HG03432 (cell line): ENCODE data around the gene ARL13B.
"Not testable (repeated sequence)": the region's sequence is repeated elsewhere in the genome, so short reads cannot be mapped to it uniquely, and the experiment has no call there.

ENCODE experiments used
- ATAC-seq: cut with Tn5 transposase; IDR thresholded peaks from one replicate; pipeline ENCODE4 v1.9.1; 2021; ENCODE audit warnings: mild to moderate bottlenecking, moderate library complexity; ENCODE audit not compliant: unreplicated experiment

Gene ARL13B

DNA sequence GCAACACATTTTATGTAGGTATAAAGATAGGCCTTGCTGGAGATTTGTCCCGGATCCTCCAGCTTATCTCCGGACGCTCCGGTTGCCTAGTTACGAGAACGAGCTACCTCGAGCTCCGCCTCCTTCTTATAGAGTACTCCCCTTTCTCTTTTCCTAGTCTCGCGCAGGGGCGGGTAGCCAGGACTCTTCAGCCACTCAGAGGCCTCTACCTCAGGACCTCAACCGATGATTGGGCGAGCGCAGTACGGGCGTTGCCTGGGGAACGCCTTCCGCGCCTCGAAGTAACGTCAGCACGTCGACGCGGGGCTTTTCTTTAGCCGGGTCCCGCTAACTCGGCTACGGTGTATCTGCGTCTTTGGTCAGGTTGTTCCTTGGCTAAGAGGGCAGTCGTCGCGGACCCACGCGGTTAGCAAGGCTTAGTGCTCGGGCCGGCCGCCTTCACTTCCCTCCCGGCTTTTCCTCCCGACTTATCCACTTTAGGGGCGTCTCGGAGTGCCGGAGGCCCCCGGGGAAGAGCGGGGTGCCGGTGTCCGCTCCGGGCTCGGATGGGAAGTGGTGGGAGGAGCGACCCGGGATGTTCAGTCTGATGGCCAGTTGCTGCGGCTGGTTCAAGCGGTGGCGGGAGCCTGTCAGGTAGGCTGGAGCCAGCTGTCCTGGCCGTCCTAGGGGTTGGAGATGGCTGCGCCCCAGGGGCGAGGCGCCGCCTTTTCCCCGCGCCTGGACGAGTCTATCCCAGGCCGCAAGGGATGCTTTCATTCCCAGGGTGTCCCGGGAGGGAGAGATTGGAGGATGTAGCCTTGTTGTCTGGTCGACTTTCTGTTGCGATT lies at the start of gene ARL13B:
TSS of gene ARL13B (plus strand) at position 306 of the 827 bp plus-strand sequence. CDS start at position 575, 269 bp downstream.
- ATAC-seq: peak; percentile 100

DNA sequence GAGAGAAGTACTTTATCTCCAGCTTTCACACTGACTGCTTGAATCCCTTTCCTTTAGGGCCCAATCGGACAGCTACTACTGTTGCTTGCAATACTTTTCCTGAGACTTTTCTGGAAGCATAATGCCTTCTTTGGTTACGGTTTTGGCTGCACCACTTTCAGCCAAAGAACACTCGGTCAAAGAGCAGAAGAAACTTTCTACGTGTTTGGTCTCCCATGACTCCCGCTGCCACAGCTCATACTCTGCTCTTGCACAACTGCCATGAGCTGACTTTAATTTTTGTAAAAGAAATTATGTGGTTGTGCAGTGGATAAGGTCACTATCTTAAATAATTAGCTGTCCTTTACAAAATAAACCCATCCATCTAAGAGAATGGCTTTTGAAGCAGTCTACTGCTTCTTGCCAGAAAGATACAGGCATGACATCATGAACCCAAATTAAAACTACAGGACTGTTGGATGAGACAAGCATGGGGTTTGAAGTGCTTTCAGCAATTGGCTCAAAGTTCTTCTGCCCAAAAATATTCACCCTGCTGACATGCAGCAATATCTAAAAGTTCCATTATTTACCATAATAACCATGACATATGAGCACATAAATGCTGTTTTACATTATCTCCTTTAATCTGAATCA lies 48.2 kb upstream of the ARL13B start:
- no peak for ATAC-seq

DNA sequence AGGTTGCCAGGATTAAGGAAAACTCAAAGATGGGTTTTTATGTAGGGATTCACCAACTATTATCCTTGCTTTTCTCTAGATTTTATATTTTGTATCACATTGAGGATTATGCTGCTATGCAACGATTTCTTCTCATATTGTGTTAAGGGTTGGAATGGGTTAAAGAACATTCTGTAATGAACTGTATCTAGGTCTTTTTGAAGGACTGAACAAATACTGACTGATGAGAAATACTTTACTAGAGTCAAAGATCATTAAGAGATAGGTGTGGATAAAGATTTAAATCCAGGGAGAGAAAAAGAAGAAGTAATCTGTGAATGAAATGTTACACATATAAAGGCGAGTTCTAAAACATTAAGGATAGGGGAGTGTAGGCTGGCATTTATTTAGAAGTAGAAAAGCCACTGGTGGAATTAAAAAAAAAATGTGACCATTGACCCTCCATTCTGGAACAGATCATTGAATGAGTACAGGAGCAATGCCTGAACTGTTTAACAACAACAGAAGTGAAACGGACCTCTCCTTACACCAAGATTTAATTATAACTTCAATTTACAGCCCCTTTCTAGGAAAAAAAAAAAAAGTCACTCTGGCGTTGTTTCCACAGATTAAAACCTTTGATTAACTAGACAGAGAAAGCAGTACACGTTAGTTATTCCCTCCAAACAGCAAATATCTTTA lies 45.4 kb upstream of the ARL13B start:
- no peak for ATAC-seq

DNA sequence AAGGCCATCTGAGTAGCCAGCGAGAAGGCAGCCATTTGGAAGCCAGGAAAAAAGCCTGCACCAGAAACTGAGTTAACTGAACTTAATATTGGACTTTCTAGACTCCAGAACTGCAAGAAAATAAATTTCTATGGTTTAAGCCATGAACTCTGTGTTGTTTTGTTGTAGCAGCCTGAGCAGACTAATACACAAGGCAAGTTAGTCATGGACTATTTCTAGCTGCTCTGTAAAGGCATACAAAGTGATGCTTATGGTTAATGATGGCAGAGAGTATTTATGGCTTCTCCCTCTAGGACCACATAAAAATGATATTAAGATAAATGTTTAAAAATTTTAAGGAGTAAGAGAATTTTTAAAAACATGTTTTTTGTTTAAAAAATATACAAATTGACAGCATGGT lies 43.4 kb upstream of the ARL13B start:
- no peak for ATAC-seq

DNA sequence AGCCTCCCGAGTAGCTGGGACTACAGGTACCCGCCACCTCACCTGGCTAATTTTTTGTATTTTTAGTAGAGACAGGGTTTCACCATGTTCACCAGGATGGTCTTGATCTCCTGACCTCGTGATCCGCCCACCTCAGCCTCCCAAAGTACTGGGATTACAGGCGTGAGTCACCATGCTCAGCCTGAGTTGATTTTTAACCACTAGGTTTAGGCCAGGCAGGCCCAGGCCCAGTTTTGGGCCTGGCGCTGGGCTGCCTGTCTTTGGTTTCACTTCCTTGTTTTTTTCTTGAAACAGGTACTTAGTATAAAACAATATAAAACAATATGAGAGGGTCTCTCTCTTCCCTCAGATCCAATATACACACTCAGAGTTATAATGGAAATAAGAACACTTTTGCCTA lies 42.5 kb upstream of the ARL13B start:
- not testable (repeated sequence) for ATAC-seq

DNA sequence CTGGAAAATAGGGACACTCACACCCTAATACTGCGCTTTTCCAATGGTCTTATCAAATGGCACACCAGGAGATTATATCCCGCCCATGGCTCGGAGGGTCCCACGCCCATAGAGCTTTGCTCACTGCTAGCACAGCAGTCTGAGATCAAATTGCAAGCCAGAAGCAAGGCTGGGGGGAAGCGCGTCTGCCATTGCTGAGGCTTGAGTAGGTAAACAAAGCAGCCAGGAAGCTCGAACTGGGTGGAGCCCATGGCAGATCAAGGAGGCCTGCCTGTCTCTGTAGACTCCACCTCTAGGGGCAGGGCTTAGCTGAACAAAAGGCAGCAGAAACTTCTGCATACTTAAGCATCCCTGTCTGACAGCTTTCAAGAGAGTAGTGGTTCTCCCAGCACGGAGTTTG lies 30.0 kb upstream of the ARL13B start:
- not testable (repeated sequence) for ATAC-seq

DNA sequence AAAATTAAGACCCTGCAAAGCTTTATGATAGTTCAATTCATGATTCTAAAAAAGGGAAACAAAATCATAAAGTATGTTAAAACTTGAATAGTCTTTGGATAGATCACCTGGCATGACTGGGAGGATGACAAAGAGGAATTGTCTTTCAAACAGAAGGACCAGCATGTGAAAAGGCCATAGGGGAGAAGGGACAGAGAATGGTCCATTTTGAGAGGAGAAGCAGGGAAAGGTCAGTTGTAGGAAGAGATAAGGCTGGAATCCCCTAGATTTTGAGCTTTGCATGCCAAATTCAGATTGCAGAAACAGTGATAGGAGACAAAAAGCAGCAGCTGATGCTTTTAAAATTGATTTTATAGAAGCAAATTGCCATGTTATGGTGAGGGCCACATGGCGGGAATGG lies 18.9 kb upstream of the ARL13B start:
- ATAC-seq: no peak

DNA sequence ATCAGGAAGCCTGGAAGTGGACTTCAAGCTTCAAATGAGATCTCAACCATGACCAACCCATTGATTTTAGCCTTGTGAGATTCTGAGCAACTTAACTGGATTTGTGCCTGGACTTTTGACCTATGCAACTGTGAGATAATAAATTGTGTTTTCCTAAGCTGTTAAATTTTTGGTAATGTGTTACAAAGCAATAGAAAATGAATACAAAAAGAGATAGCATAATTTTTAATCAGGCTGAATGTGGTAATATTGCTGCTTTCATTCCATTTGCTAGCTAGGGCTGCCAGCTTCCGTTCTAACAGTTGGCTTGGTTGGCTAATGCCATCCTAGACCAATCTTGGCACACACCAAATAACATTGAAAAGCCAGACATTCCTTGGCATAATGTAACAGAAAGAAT lies 18.5 kb upstream of the ARL13B start:
- no peak for ATAC-seq

DNA sequence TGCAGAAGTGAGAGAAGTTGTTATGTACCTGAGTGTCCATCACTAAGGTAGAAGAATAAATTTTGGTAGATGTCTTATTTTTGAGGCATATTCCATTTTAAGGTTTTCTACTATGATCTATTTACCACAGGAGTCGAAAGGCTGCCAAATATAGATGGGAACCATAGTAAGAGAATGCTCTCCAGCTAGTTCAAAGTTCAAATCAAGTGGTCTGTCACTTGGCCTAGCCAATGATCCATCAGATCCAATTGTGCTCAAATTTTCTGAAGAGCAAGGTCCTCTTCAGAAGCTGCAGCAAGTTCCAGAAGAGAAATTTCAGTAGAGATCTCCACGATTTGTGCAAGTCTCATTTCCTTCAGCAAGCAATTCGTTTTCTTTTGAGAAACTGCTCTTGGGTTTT lies 17.2 kb upstream of the ARL13B start:
- no peak for ATAC-seq

DNA sequence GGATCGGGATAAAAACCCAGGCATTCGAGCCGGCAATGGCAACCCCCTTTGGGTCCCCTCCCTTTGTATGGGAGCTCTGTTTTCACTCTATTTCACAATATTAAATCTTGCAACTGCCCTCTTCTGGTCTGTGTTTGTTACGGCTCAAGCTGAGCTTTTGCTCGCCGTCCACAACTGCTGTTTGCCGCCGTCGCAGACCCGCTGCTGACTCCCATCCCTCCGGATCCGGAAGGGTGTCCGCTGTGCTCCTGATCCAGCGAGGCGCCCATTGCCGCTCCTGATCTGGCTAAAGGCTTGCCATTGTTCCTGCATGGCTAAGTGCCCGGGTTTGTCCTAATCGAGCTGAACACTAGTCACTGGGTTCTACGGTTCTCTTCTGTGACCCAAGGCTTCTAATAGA lies 14.8 kb upstream of the ARL13B start:
- ATAC-seq: not testable (repeated sequence)

DNA sequence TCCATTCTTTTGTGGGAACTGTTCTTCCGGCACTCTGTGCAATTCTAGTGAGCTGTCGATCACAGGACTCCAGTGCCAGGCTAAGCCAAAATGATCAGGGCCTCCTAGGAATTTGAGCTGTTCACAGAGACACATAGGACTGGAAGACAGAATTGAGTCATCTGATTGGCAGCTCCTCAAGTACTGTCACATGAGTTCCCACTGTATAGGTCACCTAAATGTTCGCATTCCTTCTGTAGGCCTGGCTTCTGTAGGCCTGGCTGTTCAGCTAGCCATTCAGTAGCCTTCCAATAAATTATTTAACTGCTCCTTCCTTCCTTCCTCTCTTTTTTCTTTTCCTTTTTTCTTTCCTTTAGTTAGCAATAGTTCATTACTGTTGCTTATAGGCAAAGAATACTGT lies 10.5 kb upstream of the ARL13B start:
- ATAC-seq: no peak

DNA sequence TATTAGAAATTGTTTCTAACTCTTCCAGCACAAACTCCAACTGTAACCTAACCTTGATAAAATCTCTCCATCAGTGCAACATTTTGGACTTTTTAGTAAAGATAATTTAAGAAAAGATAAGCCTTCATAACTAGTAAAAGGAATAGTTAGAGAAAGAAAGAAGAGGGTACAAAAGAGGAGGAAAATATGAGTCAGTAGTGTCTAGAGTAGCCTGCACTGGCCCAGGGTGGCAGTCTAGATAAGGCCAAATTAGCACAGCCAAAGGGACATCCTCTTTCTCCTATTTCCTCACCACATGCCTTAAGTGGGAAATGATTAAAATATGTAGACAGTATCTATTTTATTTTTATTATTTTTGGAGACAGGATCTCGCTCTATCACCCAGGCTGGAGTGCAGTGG lies 10.0 kb upstream of the ARL13B start:
- ATAC-seq: no peak

DNA sequence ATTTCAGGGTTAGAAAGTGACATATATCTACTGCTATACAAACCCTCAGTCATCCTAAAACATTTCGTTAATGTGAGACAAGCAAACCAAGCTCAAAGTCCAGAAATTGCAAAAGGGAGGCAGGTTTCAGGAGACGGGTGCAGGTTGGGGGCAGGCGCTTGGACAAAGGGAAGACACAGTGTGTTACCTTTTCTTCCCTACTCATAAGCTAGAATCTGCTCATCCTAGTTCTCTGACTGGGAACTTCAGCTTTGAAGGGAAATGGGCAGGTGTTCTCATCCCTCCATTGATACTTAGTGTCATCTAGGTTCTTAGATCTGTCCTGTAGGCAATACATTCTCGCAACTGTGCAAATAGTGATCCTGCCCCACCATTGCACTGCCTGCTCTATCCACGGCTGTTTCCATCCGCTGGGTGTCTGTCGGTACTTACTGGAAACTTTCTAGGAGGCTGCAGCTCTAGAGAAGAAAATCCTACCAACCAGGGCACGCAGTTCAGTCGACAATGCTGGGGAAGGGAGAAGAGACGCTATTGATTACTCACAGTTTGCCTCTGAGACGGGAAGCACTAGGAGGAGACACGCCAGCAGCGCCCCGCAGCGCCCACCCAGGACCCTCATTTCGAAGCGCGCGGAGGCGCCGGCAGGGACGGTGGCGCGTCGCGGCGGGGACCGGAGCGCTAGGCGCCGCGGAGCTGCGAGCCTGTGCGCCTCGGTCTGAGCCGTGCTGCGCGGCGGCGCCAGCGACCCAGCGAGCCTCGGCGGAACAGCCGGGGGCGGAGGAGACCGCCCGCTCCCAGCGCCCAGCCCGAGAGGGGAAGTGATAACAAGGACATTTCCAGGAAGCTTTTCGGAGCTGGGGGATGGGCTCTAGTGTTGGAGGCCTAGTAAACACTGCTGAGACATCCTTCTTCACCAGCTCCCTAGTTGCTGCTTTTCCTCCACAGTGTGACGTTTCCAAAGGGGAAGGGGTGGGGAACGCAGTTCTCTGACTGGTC lies 6.5 kb upstream of the ARL13B start, which contains the start of gene PROS1:
TSS of gene PROS1 (minus strand) at position 766 of the 996 bp plus-strand sequence. CDS start at position 619, 147 bp downstream.
- ATAC-seq: peak; percentile 92

DNA sequence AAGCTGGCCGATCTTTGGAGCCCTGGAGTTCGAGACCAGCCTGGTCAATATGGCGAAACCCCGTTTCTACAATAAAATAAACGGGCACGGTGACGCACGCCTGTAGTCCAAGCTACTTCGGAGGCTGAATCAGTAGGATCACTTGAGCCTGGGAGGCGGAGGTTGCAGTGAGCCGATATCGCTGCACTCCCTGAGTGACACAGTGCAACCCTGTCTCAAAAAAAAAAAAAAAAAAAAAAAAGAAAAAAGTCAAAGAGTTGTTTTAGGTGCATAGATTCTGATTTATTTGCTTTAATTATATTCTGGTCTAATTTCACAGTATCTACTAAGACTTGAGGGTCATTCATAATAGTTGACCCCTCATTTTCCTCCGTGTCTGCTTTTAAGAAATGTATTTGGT lies 1.7 kb downstream of the ARL13B start:
- ATAC-seq: no peak

DNA sequence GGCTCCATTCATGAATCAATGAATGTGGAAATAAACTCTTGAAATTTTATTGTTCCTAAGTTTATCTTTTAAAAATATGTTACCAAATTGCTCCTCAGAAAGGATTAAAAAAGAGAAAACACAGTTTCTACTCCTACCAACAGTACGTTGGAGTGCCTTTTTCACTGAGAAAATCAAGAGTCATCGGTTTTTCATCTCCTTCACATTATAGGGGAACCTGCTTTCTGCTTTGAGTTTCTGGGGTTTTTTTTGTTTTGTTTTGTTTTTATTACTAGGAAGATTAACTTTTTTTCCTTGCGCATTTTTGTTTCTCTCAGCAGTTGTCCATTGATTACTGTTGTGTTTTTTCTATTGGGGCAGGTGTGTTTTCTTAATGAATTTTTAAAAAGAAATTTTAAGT lies 3.5 kb downstream of the ARL13B start:
- no peak for ATAC-seq

DNA sequence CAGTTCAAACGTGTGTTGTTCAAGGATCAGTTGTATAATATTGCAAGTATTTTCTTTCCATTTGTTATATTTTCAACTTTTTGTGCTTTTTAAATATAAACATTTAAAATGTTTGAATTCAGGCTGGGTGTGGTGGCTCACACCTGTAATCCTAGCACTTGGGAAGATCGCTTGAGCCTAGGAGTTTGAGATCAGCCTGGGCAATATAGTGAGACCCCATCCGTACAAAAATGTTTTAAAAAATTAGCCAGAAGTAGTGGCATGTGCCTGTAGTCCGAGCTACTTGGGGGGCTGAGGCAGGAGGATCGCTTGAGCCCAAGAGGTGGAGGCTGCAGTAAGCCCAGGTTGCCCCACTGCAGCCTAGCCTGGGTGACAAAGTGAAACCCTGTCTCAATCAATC lies 4.7 kb downstream of the ARL13B start:
- no peak for ATAC-seq

DNA sequence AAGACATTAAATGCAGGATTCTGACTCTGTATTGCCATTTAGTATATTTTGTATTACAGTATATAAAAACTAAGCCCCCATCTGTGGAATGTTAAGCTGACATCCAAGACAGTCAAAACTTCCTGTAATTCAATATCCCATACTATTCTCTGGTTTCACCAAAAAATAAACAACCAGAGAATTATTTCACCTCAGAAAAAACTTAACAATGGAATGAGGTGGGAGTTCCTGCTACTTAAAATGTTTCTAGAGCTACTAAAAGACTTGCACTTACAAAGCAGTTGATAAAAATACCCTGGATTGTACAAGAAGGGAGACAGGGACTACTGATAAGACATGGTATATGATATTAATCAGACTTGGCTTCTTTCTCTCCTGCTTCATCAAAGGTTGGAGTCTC lies 8.3 kb downstream of the ARL13B start:
- no peak for ATAC-seq

DNA sequence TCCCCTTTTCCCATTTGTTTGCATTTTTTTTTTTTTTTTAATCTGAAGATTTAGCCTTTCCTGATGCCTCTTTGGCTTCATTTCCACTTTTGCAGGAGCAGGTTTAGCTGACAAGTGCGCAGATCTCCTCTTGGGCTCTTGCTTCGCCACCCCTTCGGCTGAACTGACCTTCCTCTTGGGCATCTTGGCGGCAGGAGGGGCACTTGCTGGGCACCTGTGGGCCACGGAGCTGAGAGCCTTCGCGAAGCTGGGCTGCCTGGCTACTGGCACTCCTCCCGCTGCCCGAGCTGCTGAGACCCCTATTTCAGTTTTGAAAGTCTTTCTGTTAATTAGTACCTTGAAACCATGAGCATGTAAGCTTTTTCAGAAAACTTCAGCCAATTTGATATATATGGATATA lies 8.8 kb downstream of the ARL13B start:
- ATAC-seq: no peak

DNA sequence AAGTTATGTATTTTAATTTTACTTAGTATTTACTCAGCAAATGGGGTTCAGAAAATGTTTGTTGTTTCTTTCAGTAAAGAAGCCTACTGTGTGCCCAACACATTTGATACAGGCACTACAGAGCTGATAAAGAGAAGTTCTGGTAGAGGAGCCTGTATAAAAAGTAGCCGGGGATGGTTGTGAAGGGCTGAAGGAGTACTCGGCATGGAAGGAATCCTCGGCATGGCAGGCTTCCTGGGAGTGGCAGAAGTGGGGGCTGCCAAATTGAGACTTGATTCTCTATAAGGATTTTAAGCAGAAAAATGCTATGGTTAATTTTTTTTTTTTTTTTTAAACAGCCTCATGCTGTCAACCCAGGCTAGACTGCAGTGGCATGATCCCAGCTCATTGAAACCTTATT lies 9.3 kb downstream of the ARL13B start:
- ATAC-seq: no peak

DNA sequence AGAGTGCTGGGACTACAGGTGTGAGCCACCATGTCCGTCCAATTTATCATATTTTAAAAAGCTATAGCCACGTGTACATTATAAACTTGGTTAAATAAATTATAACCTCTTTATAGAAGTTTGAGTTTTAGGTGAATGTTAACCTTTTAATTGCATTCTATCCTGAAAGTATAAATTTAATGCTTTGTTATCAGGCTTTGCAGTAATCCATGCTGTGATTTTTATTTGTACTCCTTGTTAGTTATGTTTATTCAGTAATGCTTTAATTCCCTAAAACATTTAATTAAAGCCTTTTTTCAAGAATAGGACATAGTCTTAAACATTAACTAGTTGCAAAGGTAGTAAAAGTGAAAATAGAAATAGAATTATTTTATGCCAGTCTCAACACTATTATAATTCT lies 11.7 kb downstream of the ARL13B start:
- ATAC-seq: no peak

DNA sequence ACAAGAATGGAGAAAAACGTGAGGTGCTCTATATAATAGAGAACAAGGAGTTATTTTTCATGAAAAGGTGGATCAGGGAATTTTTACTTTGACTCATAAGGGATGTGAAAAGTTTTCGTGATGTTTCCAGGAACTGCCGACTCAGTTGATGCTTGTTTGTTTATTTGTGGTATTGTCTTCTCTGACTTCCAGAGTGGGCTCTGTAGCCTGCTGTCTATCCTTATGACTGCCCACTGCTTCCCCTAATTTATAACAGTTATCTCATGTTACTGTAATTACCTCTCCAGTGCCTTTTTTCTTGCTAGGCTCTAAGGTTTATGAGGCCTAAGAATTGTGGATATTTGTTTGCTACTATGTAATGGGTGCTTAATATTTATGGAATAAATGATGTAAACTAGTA lies 12.3 kb downstream of the ARL13B start:
- no peak for ATAC-seq
